Raji (cell line): ENCODE data around the gene SPOPL.

Experiments used
- POLR2A ChIP-seq: IDR thresholded peaks from 2 replicates; pipeline ENCODE4 v1.6.1; 2011; ENCODE audit warnings: low read depth, low read length, control low read depth; ENCODE audit not compliant: insufficient read depth

SPOPL gene

DNA sequence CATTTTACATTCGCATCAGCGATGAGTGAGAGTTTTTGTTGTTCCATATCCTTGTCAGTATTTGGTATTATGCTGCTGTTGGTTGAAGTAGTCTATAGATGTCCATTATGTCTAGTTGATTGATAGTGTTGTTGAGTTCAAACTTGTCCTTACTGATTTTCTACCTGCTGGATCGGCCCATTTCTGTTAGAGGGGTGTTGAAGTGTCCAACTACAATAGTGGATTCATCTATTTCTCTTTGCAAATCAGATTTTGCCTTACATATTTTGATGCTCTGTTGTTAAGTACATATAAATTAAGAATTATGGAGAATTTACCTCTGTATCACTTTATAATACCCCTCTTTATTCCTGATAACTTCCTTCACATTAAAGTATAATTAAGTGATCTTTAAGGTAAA, 8.7 kb downstream of the SPOPL start:
- no peak for TF ChIP-seq POLR2A

DNA sequence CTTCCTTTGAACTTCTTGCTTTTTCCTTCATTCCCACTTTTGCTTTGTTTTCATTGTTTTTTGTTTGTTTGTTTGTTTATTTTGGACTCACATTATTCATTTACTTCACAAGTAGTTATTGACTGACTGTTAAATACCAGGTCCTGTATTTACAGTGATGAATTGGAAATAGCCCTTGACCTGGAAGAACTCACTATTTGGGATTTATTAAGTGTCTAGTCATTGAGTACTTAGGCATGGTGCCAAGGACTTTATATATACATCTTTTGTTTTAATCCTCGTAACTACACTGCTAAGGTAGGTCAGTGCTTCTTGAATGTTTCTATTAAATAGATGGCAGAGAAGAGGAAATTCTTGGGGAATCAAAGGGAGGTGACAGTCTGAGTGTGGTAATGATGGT, 11.1 kb downstream of the SPOPL start:
- no peak for TF ChIP-seq POLR2A

DNA sequence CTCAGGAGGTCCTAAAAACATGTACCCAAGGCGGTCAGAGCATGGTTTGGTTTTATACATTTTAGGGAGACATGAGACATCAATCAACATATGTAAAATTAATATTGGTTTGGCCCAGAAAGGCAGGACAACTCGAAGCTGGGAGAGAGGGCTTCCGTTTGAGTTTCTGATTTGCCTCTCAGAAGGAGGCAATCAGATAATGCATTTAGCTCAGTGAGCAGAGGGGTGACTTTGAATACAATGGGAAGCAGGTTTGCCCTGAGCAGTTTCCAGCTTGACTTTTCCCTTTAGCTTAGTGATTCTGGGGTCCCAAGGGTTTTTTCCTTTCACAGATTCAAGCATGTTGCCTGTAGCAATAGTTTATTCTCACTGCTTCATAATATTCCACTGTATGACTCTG, 12.6 kb downstream of the SPOPL start:
- TF ChIP-seq POLR2A = no peak

DNA sequence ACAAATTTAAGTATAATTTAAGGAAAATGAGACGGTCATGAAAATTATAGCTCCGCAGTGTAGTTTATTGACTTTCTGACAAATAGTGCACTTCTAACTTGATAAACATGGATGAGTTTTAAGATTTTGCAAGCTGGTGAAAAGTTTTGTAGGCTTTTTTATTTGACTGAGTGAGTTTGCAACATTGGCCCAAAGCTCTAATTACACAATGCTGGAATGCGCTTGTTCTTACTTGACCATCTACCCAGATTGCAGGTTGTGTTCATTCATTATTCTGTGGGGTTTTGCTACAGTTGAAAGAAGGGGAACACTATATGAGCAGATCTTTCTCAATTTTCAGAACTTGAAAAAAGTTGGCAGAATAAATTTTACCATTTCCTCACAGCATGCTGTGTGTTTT, 13.5 kb downstream of the SPOPL start:
- TF ChIP-seq POLR2A = no peak

DNA sequence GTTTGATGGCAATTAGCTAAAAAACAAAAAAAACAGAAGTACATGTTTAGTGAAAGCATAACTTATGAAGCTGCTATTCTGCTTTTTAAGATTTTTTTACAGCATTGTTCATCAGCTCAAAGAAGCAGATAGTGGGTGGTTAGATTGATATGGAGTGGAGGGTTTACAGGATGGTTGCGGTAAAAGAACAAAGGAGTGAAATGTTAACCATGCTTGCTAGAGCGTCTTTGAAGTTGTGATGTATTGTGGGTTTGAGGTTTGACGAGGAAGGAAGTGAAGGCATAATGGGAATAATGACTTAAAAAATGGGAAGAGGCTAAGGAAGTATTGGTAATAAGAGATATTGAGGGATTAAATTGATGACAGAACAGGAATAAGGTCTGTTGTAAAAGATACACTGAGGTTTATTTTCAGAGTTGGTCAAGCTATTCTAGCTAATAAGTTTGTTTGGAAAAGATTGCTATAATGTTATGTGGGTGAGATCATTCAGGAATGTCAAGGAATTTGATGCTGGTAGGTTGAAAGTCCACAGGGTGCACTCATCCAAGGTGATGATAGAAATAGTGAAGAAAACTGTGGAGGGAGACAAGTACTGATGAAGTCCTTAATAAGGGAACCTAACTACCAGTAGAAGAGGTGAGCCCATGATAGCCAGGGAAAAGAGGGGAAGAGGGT, 14.6 kb downstream of the SPOPL start:
- TF ChIP-seq POLR2A = no peak

DNA sequence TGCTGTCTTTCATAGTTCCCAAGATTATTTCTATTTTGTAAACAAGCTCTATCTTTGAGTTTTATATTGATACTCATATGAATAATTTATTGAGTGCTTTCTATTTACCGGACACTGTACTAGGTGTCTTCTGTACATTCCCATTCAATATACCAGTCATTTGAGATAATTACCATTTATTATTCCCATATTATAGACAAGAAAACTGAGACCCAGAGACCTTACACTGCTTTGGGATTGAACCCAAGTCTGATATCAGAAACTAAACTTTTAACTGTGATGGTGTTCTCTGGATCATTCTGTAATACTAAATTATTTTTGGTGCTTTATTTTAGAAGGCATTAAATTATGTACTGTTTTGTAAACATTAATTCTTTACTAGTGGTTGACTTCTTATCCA, 17.3 kb downstream of the SPOPL start:
- TF ChIP-seq POLR2A = no peak

DNA sequence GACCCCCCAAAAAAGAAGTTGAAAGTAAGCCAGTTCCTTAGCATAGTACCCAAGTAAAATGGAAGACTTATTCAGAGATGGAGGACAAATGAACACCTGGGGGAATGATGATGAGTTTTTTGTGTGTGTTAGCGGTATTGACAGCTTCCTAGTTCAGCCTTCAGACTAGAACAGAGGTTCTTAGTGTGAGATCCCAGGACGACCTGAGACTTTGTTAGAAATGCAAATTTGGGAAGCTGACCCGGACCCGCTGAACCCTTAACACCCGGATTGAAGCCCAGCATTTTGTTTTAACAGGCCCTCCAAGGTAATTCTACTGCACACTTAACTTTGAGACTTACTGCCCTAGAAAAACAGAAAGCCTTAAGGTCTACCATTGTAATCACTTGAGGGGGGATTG, 20.3 kb downstream of the SPOPL start:
- TF ChIP-seq POLR2A = no peak

DNA sequence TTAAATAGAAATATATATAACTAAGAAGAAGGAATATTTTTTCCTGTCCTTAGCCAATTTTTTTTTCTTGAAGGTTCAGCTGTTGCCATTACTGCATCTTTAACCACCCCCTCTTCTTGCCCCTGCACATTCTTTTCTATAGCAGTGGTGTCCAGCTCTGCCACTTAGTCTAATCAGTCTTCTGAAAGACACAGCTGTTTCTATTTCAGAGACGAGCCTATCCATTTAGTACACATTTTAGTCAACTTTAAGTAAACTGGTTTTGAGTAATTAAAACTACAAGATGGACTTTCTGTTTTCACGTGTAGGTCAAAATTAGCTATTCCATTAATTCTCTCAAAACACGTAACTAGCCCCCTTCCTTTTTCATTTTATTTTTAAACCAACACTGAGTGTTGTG, 21.0 kb downstream of the SPOPL start:
- TF ChIP-seq POLR2A = no peak

DNA sequence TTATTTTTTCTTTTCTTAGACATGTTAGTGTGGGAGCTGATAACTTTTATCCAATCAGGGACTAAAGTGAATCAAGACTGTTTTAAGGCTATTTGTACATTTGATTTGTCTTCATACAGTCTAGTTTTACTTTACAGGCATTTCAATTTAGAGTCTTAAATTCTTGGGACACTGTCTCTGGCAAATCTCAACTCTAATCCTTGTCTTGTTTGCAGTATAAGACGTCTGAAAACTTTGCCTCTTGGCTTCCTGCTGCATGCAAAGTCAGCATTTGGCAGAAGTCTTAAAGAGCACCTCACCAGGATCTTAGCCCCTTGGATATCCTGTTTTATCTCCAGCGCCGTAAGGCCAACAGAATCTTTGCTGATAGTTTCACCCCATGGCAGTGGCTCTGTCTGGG, 30.3 kb downstream of the SPOPL start:
- no peak for TF ChIP-seq POLR2A

DNA sequence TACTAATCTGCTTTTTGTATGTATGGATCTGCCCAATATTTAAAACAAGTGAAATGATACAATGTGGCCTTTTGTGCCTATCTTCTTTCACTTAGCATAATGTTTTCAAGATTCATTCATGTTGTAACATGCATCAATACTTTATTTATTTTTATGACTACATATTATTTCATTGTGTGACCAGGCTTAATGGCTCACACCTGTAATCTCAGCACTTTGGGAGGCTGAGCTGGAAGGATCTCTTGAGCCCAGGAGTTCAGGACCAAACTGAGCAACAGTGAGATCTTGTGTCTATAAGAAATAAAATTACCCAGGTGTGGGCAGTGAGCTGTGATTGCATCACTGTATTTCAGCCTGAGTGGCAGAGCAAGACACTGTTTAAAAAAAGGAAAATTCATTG, 33.2 kb downstream of the SPOPL start:
- TF ChIP-seq POLR2A = no peak

DNA sequence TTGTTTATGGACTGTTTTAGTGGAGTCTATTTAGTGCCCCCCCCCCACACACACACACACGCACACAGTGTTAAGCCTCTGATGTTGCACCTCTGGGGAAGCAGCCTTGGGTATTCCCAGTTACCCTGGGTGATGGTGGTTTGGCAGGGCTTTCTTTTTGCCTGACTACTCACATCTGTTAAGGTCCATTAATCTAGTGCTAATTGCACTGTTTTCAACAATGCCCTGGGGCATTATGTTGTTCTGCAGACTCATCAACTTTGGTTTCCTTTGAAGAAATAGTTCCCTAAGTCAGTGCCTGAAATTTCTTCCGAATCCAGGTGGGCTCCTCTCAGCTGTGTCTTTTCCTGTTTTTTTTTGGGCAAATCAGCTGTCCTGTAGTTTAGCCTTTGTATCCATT, 34.7 kb downstream of the SPOPL start:
- TF ChIP-seq POLR2A = no peak

DNA sequence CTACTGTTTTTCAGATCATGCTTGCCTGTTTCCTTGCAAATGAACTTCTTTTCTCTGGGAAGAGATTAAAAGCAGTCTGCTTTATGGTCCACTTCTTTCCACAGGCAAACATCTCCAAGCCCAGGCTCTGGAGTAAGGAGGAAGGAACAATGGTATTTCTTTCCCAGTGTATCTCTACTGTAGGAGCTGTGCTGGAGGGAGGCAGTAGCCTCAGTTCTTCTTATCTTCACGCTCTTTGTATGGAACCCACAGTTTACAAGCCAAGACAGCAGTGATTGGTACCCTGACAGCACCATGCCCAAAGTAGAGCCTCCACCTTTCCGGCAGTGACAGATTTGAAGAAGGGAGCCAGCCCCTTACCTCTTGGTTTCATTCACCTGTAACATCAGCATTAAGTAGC, 35.2 kb downstream of the SPOPL start:
- TF ChIP-seq POLR2A = no peak

DNA sequence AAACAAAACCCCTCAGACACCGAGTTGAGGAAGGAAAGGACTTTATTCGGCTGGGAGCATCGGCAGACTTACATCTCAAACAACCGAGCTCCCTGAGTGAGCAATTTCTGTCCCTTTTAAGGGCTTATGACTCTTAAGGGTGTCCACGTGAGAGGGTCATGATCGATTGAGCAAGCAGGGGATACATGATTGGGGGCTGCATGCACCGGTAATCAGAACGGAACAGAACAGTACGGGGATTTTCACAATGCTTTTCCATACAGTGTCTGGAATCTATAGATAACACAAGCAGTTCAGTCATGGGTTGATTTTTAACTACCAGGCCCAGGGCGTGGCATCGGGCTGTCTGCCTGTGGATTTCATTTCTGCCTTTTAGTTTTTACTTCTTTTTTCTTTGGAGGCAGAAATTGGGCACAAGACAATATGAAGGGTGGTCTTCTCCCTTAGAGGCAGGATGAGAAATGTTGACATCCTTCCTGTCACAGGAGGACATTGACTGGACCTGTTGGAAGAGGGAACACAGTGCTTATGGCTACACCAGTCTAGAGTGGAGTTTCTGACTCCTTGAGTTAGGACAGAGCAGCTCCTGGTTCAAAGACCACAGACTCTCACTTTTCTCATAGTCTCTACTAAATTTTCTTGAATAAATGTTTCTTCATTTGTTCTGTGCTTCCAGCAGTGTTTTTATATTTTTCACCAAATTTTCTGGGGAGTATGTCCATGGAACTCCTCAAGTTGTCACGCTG, 35.8 kb downstream of the SPOPL start:
- TF ChIP-seq POLR2A = no peak

DNA sequence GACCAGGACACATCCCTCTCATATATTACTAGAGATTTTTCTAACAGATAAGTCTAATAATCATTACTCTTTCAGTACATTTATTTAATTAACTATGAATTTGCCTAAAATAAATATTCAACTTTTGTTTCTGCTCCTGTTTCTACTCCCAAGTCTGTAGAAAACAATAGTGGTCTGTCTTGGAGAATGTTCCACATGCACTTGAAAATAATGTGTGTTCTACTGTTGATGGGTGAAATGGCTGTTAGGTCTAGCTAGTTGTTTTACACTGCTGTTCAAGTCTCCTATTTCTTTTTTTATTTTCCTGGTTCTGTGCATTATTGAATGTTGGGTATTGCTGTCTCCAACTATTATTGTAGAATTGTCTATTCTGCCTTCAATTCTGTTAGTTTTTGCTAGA, 47.2 kb downstream of the SPOPL start:
- TF ChIP-seq POLR2A = no peak

DNA sequence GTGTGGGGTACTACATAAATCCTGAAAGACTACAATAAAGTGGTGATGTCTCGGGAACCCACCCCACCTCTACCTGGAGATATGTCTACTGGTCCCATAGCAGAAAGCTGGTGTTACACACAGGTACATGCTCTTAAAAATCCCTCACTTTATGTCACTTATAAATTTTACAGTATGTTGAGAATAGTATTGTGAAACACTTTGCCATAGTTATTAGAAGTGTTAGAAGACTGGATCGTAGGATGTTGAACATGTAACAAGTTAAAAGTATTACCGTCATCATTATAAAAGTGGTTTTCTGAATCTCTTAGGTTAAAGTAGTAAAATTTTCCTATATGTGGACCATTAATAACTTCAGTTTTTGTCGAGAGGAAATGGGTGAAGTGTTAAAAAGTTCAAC, 48.6 kb downstream of the SPOPL start:
- TF ChIP-seq POLR2A = no peak

DNA sequence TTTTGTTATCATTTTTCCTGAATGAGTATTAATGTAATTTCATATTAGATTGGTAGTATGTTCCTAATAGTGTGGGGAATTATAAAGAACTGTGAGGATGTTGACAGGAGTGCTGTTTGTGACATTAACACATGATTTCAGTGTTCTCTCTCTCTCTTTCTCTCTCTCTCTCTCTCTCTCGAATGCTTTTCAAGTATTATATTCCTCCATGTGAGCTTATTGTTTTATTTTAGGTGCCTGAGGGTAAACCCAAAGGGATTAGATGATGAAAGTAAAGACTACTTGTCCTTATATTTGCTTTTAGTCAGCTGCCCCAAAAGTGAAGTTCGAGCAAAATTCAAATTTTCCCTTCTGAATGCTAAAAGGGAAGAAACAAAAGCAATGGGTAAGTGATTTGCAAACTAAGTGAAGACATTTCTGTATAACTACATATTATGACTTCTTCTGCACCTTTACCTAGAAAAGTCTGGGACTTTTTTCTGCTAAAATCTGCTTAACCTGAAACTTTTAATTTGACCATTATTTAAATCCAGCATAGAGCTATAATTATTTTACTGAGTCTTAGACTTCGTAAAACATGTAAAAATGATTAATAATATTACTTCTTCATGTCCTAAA, 49.2 kb downstream of the SPOPL start:
- TF ChIP-seq POLR2A = no peak
